ENCODE data around the gene NAT10.

DNA sequence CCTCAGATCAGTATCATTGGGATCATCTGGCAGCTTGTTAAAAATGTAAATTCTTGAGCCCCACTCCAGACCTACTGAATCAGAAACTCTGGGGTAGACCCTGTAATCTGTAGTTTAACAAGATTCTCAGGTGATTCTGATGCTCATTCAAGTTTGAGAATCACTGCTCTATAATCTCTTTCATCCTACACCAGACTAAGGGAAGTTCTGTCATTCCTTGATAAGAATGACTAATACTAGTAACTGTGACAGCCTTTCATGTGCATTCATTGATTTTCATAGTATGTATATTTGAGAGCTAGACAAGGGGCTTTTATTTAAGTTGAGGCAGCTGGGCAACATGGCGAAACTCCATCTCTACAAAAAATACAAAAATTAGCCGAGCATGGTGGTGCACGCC lies 30.0 kb downstream of the NAT10 start:
- TF ChIP-seq, protein P1, sequence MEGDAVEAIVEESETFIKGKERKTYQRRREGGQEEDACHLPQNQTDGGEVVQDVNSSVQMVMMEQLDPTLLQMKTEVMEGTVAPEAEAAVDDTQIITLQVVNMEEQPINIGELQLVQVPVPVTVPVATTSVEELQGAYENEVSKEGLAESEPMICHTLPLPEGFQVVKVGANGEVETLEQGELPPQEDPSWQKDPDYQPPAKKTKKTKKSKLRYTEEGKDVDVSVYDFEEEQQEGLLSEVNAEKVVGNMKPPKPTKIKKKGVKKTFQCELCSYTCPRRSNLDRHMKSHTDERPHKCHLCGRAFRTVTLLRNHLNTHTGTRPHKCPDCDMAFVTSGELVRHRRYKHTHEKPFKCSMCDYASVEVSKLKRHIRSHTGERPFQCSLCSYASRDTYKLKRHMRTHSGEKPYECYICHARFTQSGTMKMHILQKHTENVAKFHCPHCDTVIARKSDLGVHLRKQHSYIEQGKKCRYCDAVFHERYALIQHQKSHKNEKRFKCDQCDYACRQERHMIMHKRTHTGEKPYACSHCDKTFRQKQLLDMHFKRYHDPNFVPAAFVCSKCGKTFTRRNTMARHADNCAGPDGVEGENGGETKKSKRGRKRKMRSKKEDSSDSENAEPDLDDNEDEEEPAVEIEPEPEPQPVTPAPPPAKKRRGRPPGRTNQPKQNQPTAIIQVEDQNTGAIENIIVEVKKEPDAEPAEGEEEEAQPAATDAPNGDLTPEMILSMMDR (IDR thresholded peaks at IDR 0.05), result no peak
- TF ChIP-seq POLR2A (IDR thresholded peaks at IDR 0.05), result no peak
